Left renal pelvis (tissue), 4 donors: Measurements from ENCODE around the gene PIK3AP1. TPM values are rescaled to one million over a fixed set of nuclear protein-coding genes. Genes with fewer than 3 reads are reported as not detected.
"Not testable (repeated sequence)": the region's sequence is repeated elsewhere in the genome, so short reads cannot be mapped to it uniquely, and the experiment has no call there.

ENCODE experiments used
- DNase-seq, 4 donors: peaks; one replicate each; pipeline ENCODE4 v3.0.0-alpha.2; 2013; ENCODE audit warnings: low read depth in 4 of 4, low spot score in 3 of 4
- polyA plus RNA-seq, 4 donors: library from polyadenylated mRNA; unstranded; fragments of 120-200 nt; gene quantifications; one replicate each; pipeline ENCODE4 v1.2.1, GENCODE V29; 2013; ENCODE audit not compliant: insufficient read length in 4 of 4

The PIK3AP1 gene
- polyA plus RNA-seq, 4 donors, result 4.5 to 5.2 (median 4.7) TPM

- DNase-seq, result no peak
Observed at GRCh38 chr10:96699613-96700012, 20.7 kb downstream of the PIK3AP1 start.

- DNase-seq, result not testable (repeated sequence)
Observed at GRCh38 chr10:96698305-96698704, 22.0 kb downstream of the PIK3AP1 start.

GRCh38 chr10:96697438-96697837, 22.9 kb downstream of the PIK3AP1 start:
- no peak for DNase-seq

- DNase-seq, result no peak
Observed at GRCh38 chr10:96696845-96697425, 23.4 kb downstream of the PIK3AP1 start.

- DNase-seq, result no peak
Observed at GRCh38 chr10:96695975-96696634, 24.2 kb downstream of the PIK3AP1 start.

- DNase-seq, result no peak
Observed at GRCh38 chr10:96695366-96695765, 24.9 kb downstream of the PIK3AP1 start.

- DNase-seq, result no peak
Observed at GRCh38 chr10:96693431-96693830, 26.9 kb downstream of the PIK3AP1 start.

GRCh38 chr10:96692427-96692826, 27.9 kb downstream of the PIK3AP1 start:
- DNase-seq, result no peak

- no peak for DNase-seq
Observed at GRCh38 chr10:96691761-96692160, 28.6 kb downstream of the PIK3AP1 start.

GRCh38 chr10:96690755-96691730, 29.3 kb downstream of the PIK3AP1 start:
- no peak for DNase-seq

- DNase-seq, result no peak
Observed at GRCh38 chr10:96688789-96689188, 31.5 kb downstream of the PIK3AP1 start.

GRCh38 chr10:96687317-96688012, 32.8 kb downstream of the PIK3AP1 start:
- no peak for DNase-seq

GRCh38 chr10:96686514-96686913, 33.8 kb downstream of the PIK3AP1 start:
- DNase-seq, result no peak

- no peak for DNase-seq
Observed at GRCh38 chr10:96685306-96685705, 35.0 kb downstream of the PIK3AP1 start.

- DNase-seq, result no peak
Observed at GRCh38 chr10:96684826-96685225, 35.5 kb downstream of the PIK3AP1 start.

GRCh38 chr10:96683710-96684109, 36.6 kb downstream of the PIK3AP1 start:
- no peak for DNase-seq

GRCh38 chr10:96683065-96683464, 37.2 kb downstream of the PIK3AP1 start:
- DNase-seq, result no peak

- DNase-seq, result no peak
Observed at GRCh38 chr10:96681524-96681923, 38.8 kb downstream of the PIK3AP1 start.

GRCh38 chr10:96680463-96680862, 39.9 kb downstream of the PIK3AP1 start:
- DNase-seq, result not testable (repeated sequence)

- no peak for DNase-seq
Observed at GRCh38 chr10:96678725-96679124, 41.6 kb downstream of the PIK3AP1 start.
